HS-5 (cell line): ENCODE data around the gene GGA3.
"Not testable (repeated sequence)": the region's sequence is repeated elsewhere in the genome, so short reads cannot be mapped to it uniquely, and the experiment has no call there.

Source experiments
- DNase-seq: peaks from one replicate; pipeline ENCODE4 v3.0.0-alpha.2; 2012; ENCODE audit warnings: low read depth

The GGA3 gene

GRCh38 chr17:75272848-75273184 lies 11.4 kb upstream of the GGA3 start:
- no peak for DNase-seq

GRCh38 chr17:75271955-75272847 lies 10.8 kb upstream of the GGA3 start:
- no peak for DNase-seq

- DNase-seq, result no peak
Observed at GRCh38 chr17:75271233-75271954, 10.0 kb upstream of the GGA3 start.

GRCh38 chr17:75270966-75271232 lies 9.5 kb upstream of the GGA3 start, which contains the start of gene MIF4GD:
MIF4GD (minus strand) TSS chr17:75271231; CDS start chr17:75270195, 1,036 bp downstream.
- DNase-seq, result no peak

- no peak for DNase-seq
Observed at GRCh38 chr17:75270218-75270965, 9.0 kb upstream of the GGA3 start.

GRCh38 chr17:75269844-75270217 lies 8.4 kb upstream of the GGA3 start:
- no peak for DNase-seq

GRCh38 chr17:75267411-75268232 lies 6.2 kb upstream of the GGA3 start:
- no peak for DNase-seq

- no peak for DNase-seq
Observed at GRCh38 chr17:75267153-75267410, 5.7 kb upstream of the GGA3 start.

GRCh38 chr17:75266316-75267152 lies 5.1 kb upstream of the GGA3 start:
- no peak for DNase-seq

- DNase-seq, result no peak
Observed at GRCh38 chr17:75265614-75266315, 4.4 kb upstream of the GGA3 start.

GRCh38 chr17:75263055-75263454 lies 1.6 kb upstream of the GGA3 start:
- no peak for DNase-seq

- DNase-seq, result no peak
Observed at GRCh38 chr17:75262112-75262606, 753 bp upstream of the GGA3 start.

- no peak for DNase-seq
Observed at GRCh38 chr17:75260641-75261335, 618 bp downstream of the GGA3 start.

GRCh38 chr17:75257228-75257627 lies 4.2 kb downstream of the GGA3 start:
- DNase-seq, result not testable (repeated sequence)

GRCh38 chr17:75255954-75256698 lies 5.3 kb downstream of the GGA3 start:
- not testable (repeated sequence) for DNase-seq

- no peak for DNase-seq
Observed at GRCh38 chr17:75252039-75252816, 9.2 kb downstream of the GGA3 start.

- no peak for DNase-seq
Observed at GRCh38 chr17:75250009-75250471, 11.4 kb downstream of the GGA3 start.

- no peak for DNase-seq
Observed at GRCh38 chr17:75249564-75249963, 11.8 kb downstream of the GGA3 start.
